ENCODE data around the gene LHFPL6.

GRCh38 chr13:39399102-39399501, 203.9 kb downstream of the LHFPL6 start:
- TF ChIP-seq POLR2A (IDR thresholded peaks at IDR 0.05) (no peak), CTCF (IDR thresholded peaks at IDR 0.05) (no peak), EP300 (IDR thresholded peaks at IDR 0.05) (no peak)
